Measurements from ENCODE around the gene MAN2A1.
"Not testable (repeated sequence)": the region's sequence is repeated elsewhere in the genome, so short reads cannot be mapped to it uniquely, and the experiment has no call there.

Gene MAN2A1

GRCh38 chr5:109750463-109750862 is 60.7 kb downstream of the MAN2A1 start:
- in situ Hi-C loops (cut with MboI; ENCODE audit: low sequenced_read_pairs), result no loop called here

DNA sequence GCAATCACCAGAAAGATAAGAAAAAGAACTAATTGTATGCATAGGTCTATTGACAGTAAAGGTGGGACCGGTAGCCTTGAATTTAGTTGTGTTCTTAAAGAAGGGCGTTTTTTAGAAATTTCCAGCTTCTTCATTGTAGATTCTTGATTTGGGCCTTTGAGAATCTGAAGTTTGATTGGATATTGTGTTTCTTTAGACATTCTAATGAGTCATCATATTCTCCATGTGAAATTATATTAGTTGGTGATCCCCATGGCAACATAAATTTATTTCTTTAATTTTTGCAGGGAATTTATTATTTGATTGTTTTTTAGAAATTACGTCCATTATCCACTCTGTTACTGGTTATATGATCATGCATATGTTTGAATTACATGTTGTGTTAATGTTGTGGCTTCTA is 63.6 kb downstream of the MAN2A1 start:
- in situ Hi-C loops (cut with MboI; ENCODE audit: low sequenced_read_pairs), result no loop called here

GRCh38 chr5:109754319-109754718 is 64.6 kb downstream of the MAN2A1 start:
- in situ Hi-C loops (cut with MboI; ENCODE audit: low sequenced_read_pairs), result no loop called here

- in situ Hi-C loops (cut with MboI; ENCODE audit: low sequenced_read_pairs), result no loop called here
These were observed 66.0 kb downstream of the MAN2A1 start for GRCh38 chr5:109755761-109756160.

GRCh38 chr5:109756543-109757185 is 66.9 kb downstream of the MAN2A1 start:
- in situ Hi-C loops (cut with MboI; ENCODE audit: low sequenced_read_pairs), result no loop called here

GRCh38 chr5:109757490-109757889 is 67.8 kb downstream of the MAN2A1 start:
- in situ Hi-C loops (cut with MboI; ENCODE audit: low sequenced_read_pairs), result no loop called here

GRCh38 chr5:109759306-109759705 is 69.6 kb downstream of the MAN2A1 start:
- in situ Hi-C loops (cut with MboI; ENCODE audit: low sequenced_read_pairs), result no loop called here

DNA sequence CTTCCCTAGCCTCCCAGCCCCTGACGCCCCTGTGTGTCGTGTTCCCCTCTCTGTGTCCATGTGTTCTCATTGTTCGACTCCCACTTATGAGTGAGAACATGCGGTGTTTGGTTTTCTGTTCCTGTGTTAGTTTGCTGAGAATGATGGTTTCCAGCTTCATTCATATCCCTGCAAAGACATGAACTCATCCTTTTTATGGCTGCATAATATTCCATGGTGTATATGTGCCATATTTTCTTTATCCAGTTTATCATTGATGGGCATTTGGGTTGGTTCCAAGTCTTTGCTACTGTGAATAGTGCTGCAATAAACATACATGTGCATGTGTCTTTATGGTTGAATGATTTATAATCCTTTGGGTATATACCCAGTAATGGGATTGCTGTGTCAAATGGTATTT is 70.4 kb downstream of the MAN2A1 start:
- in situ Hi-C loops (cut with MboI; ENCODE audit: low sequenced_read_pairs), result not testable (repeated sequence)

DNA sequence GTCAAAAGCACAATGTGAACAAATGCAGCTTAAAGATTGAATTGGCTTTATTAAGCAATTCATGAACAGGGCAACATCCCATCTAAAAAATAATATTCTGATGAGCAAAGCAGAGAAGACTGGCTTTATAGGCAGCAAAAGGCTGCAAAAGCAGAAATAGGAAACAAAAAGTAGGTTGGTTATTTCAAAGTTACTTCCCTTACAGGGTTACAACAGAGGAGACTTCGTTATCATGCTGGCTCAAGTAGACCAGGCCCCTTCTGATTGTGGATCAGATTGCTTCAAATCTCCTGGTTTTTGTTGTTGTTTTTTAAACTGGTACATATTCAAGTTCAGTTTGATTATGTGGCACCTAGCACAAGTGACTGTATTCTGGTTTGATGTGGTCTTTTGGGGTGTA is 73.1 kb downstream of the MAN2A1 start:
- in situ Hi-C loops (cut with MboI; ENCODE audit: low sequenced_read_pairs), result no loop called here

- in situ Hi-C loops (cut with MboI; ENCODE audit: low sequenced_read_pairs), result no loop called here
These were observed 77.7 kb downstream of the MAN2A1 start for GRCh38 chr5:109767184-109767995.

DNA sequence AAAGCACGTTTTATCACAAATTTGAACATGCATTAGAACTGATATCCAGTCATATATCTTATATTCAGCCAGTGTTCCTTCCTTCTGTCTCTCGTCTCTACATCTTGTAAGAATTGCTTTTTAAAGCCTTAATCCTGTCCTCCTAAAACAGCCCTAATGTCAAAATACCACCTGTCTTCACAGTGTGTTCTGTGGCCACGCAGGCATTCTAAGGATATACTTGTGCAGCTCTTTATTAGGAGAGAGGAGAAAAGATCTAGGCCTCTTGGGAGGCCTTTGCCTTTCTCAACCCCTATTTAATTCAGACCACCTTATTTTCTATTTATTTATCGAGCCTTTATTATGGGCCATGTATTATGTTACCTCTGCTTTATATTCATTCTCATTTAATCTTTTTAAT is 78.3 kb downstream of the MAN2A1 start:
- in situ Hi-C loops (cut with MboI; ENCODE audit: low sequenced_read_pairs), result no loop called here

DNA sequence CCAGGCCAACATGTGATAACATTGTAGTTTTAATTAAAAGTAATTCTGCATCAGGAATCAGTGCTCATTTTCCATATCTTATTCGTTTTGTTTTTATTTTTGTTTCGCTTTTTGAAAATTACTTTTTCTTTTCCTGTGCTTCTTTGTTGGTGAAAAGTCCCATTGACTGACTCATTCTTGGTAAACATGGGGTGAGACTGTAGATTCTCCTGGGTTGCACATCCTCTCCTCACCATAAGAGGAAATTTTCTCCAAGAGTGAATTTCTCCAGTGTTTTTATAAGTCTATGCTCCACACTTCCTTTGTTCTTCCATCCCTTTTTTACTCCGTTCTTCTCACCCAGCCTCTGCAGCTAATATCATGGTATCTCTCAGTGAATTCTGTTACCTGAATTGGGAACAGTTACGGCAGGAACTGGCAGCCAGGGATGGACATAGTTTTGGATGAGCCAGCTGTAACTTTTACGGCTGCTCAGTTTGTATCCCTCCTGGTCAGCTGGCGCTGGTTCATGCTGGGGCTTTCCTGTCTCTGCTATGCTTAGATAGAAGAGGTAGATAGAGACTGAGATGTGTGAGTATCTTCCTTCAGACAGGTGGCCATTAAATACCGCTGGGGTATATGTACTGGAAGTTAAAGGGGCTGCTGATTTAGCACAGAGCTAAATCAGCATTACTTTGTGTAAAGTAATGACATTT is 80.0 kb downstream of the MAN2A1 start:
- in situ Hi-C loops (cut with MboI; ENCODE audit: low sequenced_read_pairs), result no loop called here

- in situ Hi-C loops (cut with MboI; ENCODE audit: low sequenced_read_pairs), result no loop called here
These were observed 85.4 kb downstream of the MAN2A1 start for GRCh38 chr5:109775130-109775529.

DNA sequence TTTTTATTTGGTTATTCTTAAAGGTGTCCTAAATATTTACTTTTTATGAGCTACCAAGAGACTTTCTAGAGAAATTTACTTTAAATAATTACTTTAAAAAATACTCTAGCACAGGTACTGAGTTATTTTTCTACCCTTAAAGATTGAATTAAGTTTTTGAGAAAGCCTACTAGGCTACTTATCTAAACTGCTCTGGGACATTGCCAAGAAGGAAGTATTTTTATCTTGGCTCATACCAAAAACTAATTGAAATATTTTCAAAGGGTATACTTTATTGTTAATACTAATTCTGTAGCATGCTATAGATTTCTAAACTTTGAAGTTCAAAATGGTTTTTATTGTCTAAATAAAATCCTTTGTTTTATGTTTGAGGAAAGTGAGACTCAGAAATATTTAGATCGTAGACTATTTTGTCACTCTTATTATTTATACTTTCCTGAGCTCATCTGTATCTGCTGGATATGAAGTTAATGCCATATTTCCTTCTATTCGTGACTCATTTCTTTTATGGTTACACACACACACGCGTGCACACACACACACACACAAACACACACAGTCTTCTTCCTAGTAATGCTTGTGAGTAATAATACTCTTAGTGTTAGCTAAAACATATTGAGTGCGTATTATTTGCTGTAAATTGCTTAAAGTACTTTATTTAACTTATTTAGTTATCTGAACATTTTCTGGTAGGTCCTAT is 89.5 kb downstream of the MAN2A1 start:
- in situ Hi-C loops (cut with MboI; ENCODE audit: low sequenced_read_pairs), result no loop called here

DNA sequence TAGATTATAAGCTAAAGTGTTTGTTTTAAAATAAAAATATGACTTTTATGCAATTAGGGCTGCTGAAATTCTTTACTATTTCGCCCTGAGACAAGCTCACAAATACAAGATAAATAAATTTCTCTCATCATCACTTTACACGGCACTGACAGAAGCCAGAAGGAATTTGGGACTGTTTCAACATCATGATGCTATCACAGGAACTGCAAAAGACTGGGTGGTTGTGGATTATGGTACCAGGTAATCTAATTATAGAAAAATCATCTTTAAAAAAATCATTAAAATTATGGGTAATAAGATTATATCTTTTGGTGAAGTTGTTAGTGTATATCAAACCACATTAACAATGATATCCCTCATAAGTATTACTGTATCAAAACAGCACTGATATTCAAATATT is 95.0 kb downstream of the MAN2A1 start:
- in situ Hi-C loops (cut with MboI; ENCODE audit: low sequenced_read_pairs), result no loop called here

GRCh38 chr5:109786206-109786855 is 96.6 kb downstream of the MAN2A1 start:
- in situ Hi-C loops (cut with MboI; ENCODE audit: low sequenced_read_pairs), result no loop called here

DNA sequence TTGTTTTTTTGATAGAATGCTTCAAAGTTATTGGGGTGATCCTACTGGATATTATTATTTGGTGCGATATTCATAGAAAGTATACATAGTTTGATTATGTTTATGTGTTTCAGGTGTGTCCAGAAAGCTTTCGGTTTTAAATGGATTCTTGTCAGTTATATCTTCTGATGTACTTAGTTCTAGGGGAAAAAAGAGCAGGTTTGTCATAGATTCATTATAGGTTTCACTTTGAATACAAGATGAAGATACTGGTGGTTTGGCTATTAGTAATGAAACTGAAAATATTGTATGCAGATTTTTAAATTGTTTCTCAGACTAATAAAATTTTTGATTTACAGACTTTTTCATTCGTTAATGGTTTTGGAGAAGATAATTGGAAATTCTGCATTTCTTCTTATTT is 98.9 kb downstream of the MAN2A1 start:
- in situ Hi-C loops (cut with MboI; ENCODE audit: low sequenced_read_pairs), result no loop called here

- in situ Hi-C loops (cut with MboI; ENCODE audit: low sequenced_read_pairs), result no loop called here
These were observed 102.9 kb downstream of the MAN2A1 start for GRCh38 chr5:109792613-109793012.

DNA sequence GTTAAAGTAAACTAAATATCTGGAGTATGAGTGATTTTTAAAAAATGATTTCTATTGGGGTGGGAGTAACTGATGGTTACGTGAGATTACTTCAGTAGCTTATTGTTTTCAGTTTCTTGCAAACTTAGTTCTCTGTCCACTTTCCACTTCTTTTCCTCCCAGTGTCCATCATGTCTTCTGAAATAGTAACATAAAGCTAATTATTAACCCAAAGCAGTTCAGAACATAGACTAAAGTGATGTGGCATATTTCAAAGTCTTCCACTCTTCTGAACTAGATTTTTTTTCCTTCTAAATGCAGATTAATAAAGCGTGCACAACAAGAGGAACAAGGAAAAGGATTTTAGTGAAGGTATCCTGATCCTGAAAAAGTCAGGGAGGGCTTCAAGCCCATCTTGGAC is 114.1 kb downstream of the MAN2A1 start:
- in situ Hi-C loops (cut with MboI; ENCODE audit: low sequenced_read_pairs), result no loop called here

DNA sequence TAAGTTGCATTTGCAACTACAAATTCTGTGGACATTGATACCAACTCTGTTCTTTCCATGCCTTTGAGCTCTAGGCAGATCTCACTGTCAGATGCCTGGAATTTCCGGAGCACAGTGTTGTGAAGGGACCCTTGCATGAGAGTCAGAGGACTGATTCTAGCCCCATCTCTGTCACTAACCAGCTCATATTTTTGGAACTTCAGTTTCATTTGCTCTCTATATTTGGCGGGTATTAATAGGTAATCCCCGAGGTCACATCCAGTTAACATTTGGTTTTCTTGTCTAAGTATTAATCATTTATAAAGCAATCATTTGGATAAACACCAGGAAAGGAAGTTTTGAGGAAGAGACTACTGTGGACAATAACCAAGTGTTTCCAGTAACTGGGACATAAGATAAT is 115.7 kb downstream of the MAN2A1 start:
- in situ Hi-C loops (cut with MboI; ENCODE audit: low sequenced_read_pairs), result no loop called here

DNA sequence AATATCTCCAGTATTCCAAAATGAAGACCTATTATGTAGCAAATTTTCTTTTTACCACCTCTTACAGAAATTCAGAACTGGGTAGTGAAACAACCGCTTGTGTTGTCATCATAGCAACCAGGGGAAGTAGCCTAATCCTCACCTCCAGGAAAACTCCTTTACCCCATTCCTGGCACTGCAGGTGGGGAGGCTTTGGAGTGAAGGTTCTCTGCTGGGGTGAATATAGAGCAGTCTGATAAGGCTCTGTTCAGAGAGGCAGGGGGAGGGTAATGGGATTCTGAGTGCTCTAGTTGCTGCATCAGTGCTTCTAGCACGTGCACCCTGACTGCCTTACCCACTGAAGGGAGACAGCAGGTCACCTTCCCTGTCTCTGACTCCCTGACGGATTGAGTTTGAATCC is 116.2 kb downstream of the MAN2A1 start:
- in situ Hi-C loops (cut with MboI; ENCODE audit: low sequenced_read_pairs), result no loop called here
